Ovary (tissue), 9 donors: ENCODE data around the gene NRARP. TPM values are rescaled to one million over a fixed set of nuclear protein-coding genes. Genes with fewer than 3 reads are reported as not detected.

Experiments used
- DNase-seq, 5 donors: peaks; one replicate each; pipeline ENCODE4 v3.0.0-alpha.2; 2019 to 2020
- H3K27ac ChIP-seq, 2 donors: fragments of 200-600 bp; one replicate each; pipeline versions ENCODE4 v1.5.1 to v1.8.0; 2019 to 2022
- H3K27me3 ChIP-seq: fragments of 200-600 bp; one replicate; pipeline ENCODE4 v1.8.0; 2022
- H3K36me3 ChIP-seq: fragments of 200-600 bp; sonication (generic); one replicate; pipeline ENCODE4 v1.5.1; 2019
- H3K4me1 ChIP-seq: one replicate; pipeline ENCODE4 v1.8.1; 2013; ENCODE audit warnings: mild to moderate bottlenecking, moderate library complexity; ENCODE audit not compliant: insufficient read depth
- H3K4me3 ChIP-seq: fragments of 200-600 bp; sonication (generic); one replicate; pipeline ENCODE4 v1.5.1; 2017
- H3K9me3 ChIP-seq, 2 donors: fragments of 200-600 bp in 1 of 2; sonication (generic) in 1 of 2; one replicate each; pipeline versions ENCODE4 v1.5.1 to v1.8.1; 2013 to 2019; ENCODE audit warnings: mild to moderate bottlenecking in 1 of 2, moderate library complexity in 1 of 2
- CTCF ChIP-seq, 3 donors: fragments of 450-650 bp in 2 of 3; fragments of 200-600 bp in 1 of 3; IDR thresholded peaks; one replicate each; pipeline versions ENCODE4 v1.5.1 to v1.8.0; 2016 to 2022; ENCODE audit warnings: antibody characterized with exemption in 3 of 3, mild to moderate bottlenecking in 1 of 3
- EP300 ChIP-seq: sonication (generic); formaldehyde crosslinking; IDR thresholded peaks from one replicate; pipeline ENCODE4 v1.6.1; 2017; ENCODE audit warnings: antibody characterized with exemption
- POLR2A ChIP-seq: fragments of 450-650 bp; IDR thresholded peaks from one replicate; pipeline ENCODE4 v1.6.1; 2017; ENCODE audit warnings: antibody characterized with exemption, mild to moderate bottlenecking, moderate library complexity
- WGBS, 3 donors: extraction: QIAGEN DNeasy Blood & Tissue Kit in 1 of 3; methylation state at CpG; one replicate each; pipeline versions ENCODE4 v1.1.5 to v1.1.7; 2013 to 2017; 5-methylcytosine and 5-hydroxymethylcytosine counted together
- intact Hi-C, 4 donors: fragments of 100-400 bp; cut with DNase I; formaldehyde crosslinking; loops; one replicate each; pipeline versions ENCODE4 v1.11.0 to v1.15.1; 2022 to 2023
- polyA plus RNA-seq, 2 donors: library from polyadenylated mRNA; stranded (reverse); fragments of 200-250 nt in 1 of 2; fragments of 350-450 nt in 1 of 2; fragmentation: Illumina TruSeq in 1 of 2; extraction: RNeasy Lipid Tissue Mini Kit (QIAGEN cat#74804) in 1 of 2; gene quantifications; one replicate each; pipeline ENCODE4 v1.2.3, GENCODE V29; 2013 to 2014
- total RNA-seq, 7 donors: library from RNA; depleted of rRNA in 2 of 7; stranded (reverse); fragments of >200 nt in 2 of 7; fragmentation: NEBNext Ultra II Directional in 3 of 7; extraction: Animal tissue kit (Norgen Biotek cat#: 25700) in 3 of 7; gene quantifications; one replicate each; pipeline versions ENCODE4 v1.1.0 to v1.2.4, GENCODE V29; 2016 to 2023
- donor health status: DM: no; HTN: no; CAD: no; lungs with moderate emphysema.
- donor health status: DM: no; HTN: no; CAD: no.
- donor health status: Bipolar disorder and iron deficiency.
- donor health status: DM: yes; HTN: yes; CAD: no.
- donor health status: DM: no; HTN: no; CAD: no.
- donor health status: DM: yes; HTN: yes; CAD: no.

The NRARP gene
- total and polyA plus RNA-seq, 9 donors = 1.3 to 13.8 (median 3.7) TPM

- Histone ChIP-seq H3K27me3 (peaks cover 8% of the 10 kb centered on the region), H3K9me3 (no peaks in the 10 kb centered on the region), H3K4me3 (no peak overlapping the region), H3K27ac (no peak overlapping the region), H3K36me3 (no peaks in the 10 kb centered on the region), H3K4me1 (peaks cover 9% of the 10 kb centered on the region)
- no peak for TF ChIP-seq EP300
- peak in 3 of 5 donors; percentile 7 to 38 (median 31) for DNase-seq
- 75 to 79% (median 77%) methylated on average over 24 of the region's 24 CpGs for WGBS, 3 donors
- intact Hi-C loops = loop anchor here (5.0 to 10.0 kb wide), 4 partner anchors 109 to 226 kb away; partner anchors contain the start of gene ENTPD8 (in 1 of the 4)
These were observed 3.5 kb downstream of the NRARP start for GRCh38 chr9:137298401-137299202.

GRCh38 chr9:137297966-137298365 lies 4.1 kb downstream of the NRARP start:
- TF ChIP-seq EP300 (no peak), CTCF (IDR thresholded peaks at IDR 0.05) (no peak), POLR2A (no peak)
- no peak for DNase-seq
- no peak overlapping the region for H3K4me3 ChIP-seq
- no peaks in the 10 kb centered on the region for H3K9me3 ChIP-seq
- peaks cover 8% of the 10 kb centered on the region for H3K27me3 ChIP-seq
- intact Hi-C loops = loop anchor here (5.0 to 10.0 kb wide), 4 partner anchors 109 to 227 kb away; partner anchors contain the start of gene ENTPD8 (in 1 of the 4)
- H3K27ac ChIP-seq = no peak overlapping the region
- H3K4me1 ChIP-seq = peaks cover 9% of the 10 kb centered on the region
- 66 to 90% (median 82%) methylated on average over 7 of the region's 7 CpGs for WGBS, 3 donors
- no peaks in the 10 kb centered on the region for H3K36me3 ChIP-seq

GRCh38 chr9:137296670-137297664 lies 5.1 kb downstream of the NRARP start:
- Histone ChIP-seq H3K27ac (no peak overlapping the region), H3K27me3 (peaks cover 8% of the 10 kb centered on the region), H3K36me3 (no peaks in the 10 kb centered on the region), H3K4me3 (no peak overlapping the region), H3K9me3 (no peaks in the 10 kb centered on the region), H3K4me1 (peaks cover 5% of the 10 kb centered on the region)
- peak in 4 of 5 donors; percentile 20 to 61 (median 58) for DNase-seq
- TF ChIP-seq CTCF (IDR thresholded peaks at IDR 0.05) (no peak), POLR2A (no peak), EP300 (no peak)
- intact Hi-C loops = loop anchor here (5.0 to 10.0 kb wide), 4 partner anchors 110 to 228 kb away; partner anchors contain the start of gene ENTPD8 (in 1 of the 4)
- WGBS, 3 donors = 39 to 45% (median 45%) methylated on average over 24 of the region's 24 CpGs

GRCh38 chr9:137295849-137296669 lies 6.0 kb downstream of the NRARP start:
- 3 to 7% (median 4%) methylated on average over 41 to 78 of the region's 78 CpGs for WGBS, 3 donors
- Histone ChIP-seq H3K27ac (peak overlapping the region in 1 of 2 donors; percentile 20), H3K36me3 (no peaks in the 10 kb centered on the region), H3K4me1 (peaks cover 5% of the 10 kb centered on the region), H3K9me3 (no peaks in the 10 kb centered on the region), H3K27me3 (peaks cover 8% of the 10 kb centered on the region), H3K4me3 (peak overlapping the region; percentile 16)
- TF ChIP-seq EP300 (no peak), CTCF (IDR thresholded peaks at IDR 0.05) (no peak), POLR2A (no peak)
- intact Hi-C loops = loop anchor here (5.0 to 10.0 kb wide), 4 partner anchors 111 to 229 kb away; partner anchors contain the start of gene ENTPD8 (in 1 of the 4)
- peak in 1 of 5 donors; percentile 21 for DNase-seq
